Liver (tissue), 9 donors: Measurements from ENCODE around the gene PPT2. TPM values are rescaled to one million over a fixed set of nuclear protein-coding genes. Genes with fewer than 3 reads are reported as not detected.

Experiments
- DNase-seq: peaks from one replicate; pipeline ENCODE4 v3.0.0-alpha.2; 2017; ENCODE audit warnings: low spot score
- H3K27ac ChIP-seq, 2 donors: one replicate each; pipeline ENCODE4 v1.7.0; 2013; ENCODE audit warnings: inconsistent platforms in 2 of 2, low read length in 2 of 2, control low read depth in 1 of 2, low read depth in 1 of 2, mild to moderate bottlenecking in 1 of 2
- H3K27me3 ChIP-seq, 4 donors: one replicate each; pipeline versions ENCODE4 v1.6.1 to v1.7.0; 2013; ENCODE audit warnings: low read length in 3 of 4, inconsistent platforms in 1 of 4, mild to moderate bottlenecking in 1 of 4, moderate library complexity in 1 of 4; ENCODE audit not compliant: control insufficient read depth in 4 of 4, insufficient read depth in 4 of 4
- H3K36me3 ChIP-seq, 4 donors: one replicate each; pipeline versions ENCODE4 v1.6.1 to v1.7.0; 2013; ENCODE audit warnings: low read length in 3 of 4, mild to moderate bottlenecking in 3 of 4, low read depth in 1 of 4, moderate library complexity in 1 of 4; ENCODE audit not compliant: control insufficient read depth in 4 of 4, insufficient read depth in 3 of 4
- H3K4me1 ChIP-seq, 4 donors: one replicate each; pipeline versions ENCODE4 v1.6.1 to v1.7.0; 2013; ENCODE audit warnings: low read length in 3 of 4, mild to moderate bottlenecking in 3 of 4, moderate library complexity in 1 of 4; ENCODE audit not compliant: control insufficient read depth in 4 of 4, insufficient read depth in 4 of 4
- H3K4me3 ChIP-seq, 3 donors: one replicate each; pipeline versions ENCODE4 v1.6.1 to v1.7.0; 2013; ENCODE audit warnings: low read length in 3 of 3, control low read depth in 1 of 3, low read depth in 1 of 3, mild to moderate bottlenecking in 1 of 3
- H3K9ac ChIP-seq, 2 donors: one replicate each; pipeline ENCODE4 v1.7.0; 2013; ENCODE audit warnings: low read length in 2 of 2, mild to moderate bottlenecking in 2 of 2, moderate library complexity in 2 of 2, control low read depth in 1 of 2, low read depth in 1 of 2
- H3K9me3 ChIP-seq, 4 donors: one replicate each; pipeline versions ENCODE4 v1.6.1 to v1.7.0; 2013; ENCODE audit warnings: low read length in 3 of 4; ENCODE audit not compliant: control insufficient read depth in 4 of 4
- EGR1 ChIP-seq, 2 donors: IDR thresholded peaks; 2 replicates each; pipeline ENCODE4 v1.6.1; 2016 to 2018; ENCODE audit warnings: antibody characterized with exemption in 2 of 2, low read depth in 2 of 2
- FOXA1 ChIP-seq: IDR thresholded peaks from 2 replicates; pipeline ENCODE4 v1.6.1; 2016; ENCODE audit warnings: antibody characterized with exemption
- FOXA2 ChIP-seq: IDR thresholded peaks from 2 replicates; pipeline ENCODE4 v1.6.1; 2016; ENCODE audit warnings: antibody characterized with exemption
- GABPA ChIP-seq, 2 donors: IDR thresholded peaks in 1 of 2; conservative IDR thresholded peaks in 1 of 2; 2 replicates each; pipeline ENCODE4 v1.6.1; 2016; ENCODE audit warnings: antibody characterized with exemption in 2 of 2, mild to moderate bottlenecking in 1 of 2, moderate library complexity in 1 of 2
- HNF4A ChIP-seq, 2 donors: conservative IDR thresholded peaks; 2 replicates each; pipeline ENCODE4 v1.6.1; 2016; ENCODE audit warnings: antibody characterized with exemption in 2 of 2, mild to moderate bottlenecking in 2 of 2
- HNF4G ChIP-seq: IDR thresholded peaks from 2 replicates; pipeline ENCODE4 v1.6.1; 2016; ENCODE audit warnings: antibody characterized with exemption
- JUND ChIP-seq, 2 donors: IDR thresholded peaks; 2 replicates each; pipeline ENCODE4 v1.6.1; 2016; ENCODE audit warnings: antibody characterized with exemption in 2 of 2
- NR2F2 ChIP-seq: IDR thresholded peaks from 2 replicates; pipeline ENCODE4 v1.6.1; 2016; ENCODE audit warnings: antibody characterized with exemption
- RAD21 ChIP-seq, 2 donors: IDR thresholded peaks; 2 replicates each; pipeline ENCODE4 v1.6.1; 2016; ENCODE audit warnings: antibody characterized with exemption in 2 of 2, mild to moderate bottlenecking in 2 of 2
- RXRA ChIP-seq, 2 donors: IDR thresholded peaks; 2 replicates each; pipeline ENCODE4 v1.6.1; 2017 to 2018; ENCODE audit warnings: antibody characterized with exemption in 2 of 2, mild to moderate bottlenecking in 1 of 2
- SP1 ChIP-seq: IDR thresholded peaks from 2 replicates; pipeline ENCODE4 v1.6.1; 2018; ENCODE audit warnings: antibody characterized with exemption, mild to moderate bottlenecking
- TAF1 ChIP-seq: conservative IDR thresholded peaks from 2 replicates; pipeline ENCODE4 v1.6.1; 2016; ENCODE audit warnings: antibody characterized with exemption, mild to moderate bottlenecking
- YY1 ChIP-seq: IDR thresholded peaks from 2 replicates; pipeline ENCODE4 v1.6.1; 2016; ENCODE audit warnings: antibody characterized with exemption, mild to moderate bottlenecking
- WGBS: extraction: QIAGEN DNeasy Blood & Tissue Kit; methylation state at CpG from one replicate; pipeline ENCODE4 v1.1.7; 2013; 5-methylcytosine and 5-hydroxymethylcytosine counted together
- polyA plus RNA-seq, 2 donors: library from polyadenylated mRNA; stranded (reverse) in 1 of 2; unstranded in 1 of 2; fragments of 200-250 nt in 1 of 2; fragments of >200 nt in 1 of 2; fragmentation: Nextera tagmentation in 1 of 2; extraction: Ambion mirVana in 1 of 2; gene quantifications; one replicate each; pipeline versions ENCODE4 v1.2.1 to v1.2.3, GENCODE V29; 2013 to 2015
- total RNA-seq, 2 donors: library from RNA; depleted of rRNA; stranded (reverse); fragments of >200 nt; gene quantifications; one replicate each; pipeline ENCODE4 v1.2.3, GENCODE V29; 2014
- TF ChIP-seq, protein P1 (sequence below): IDR thresholded peaks from 2 replicates; pipeline ENCODE4 v1.6.1; 2016; ENCODE audit warnings: antibody characterized with exemption
- TF ChIP-seq, protein P2 (sequence below): fragments of 150-350 bp; IDR thresholded peaks from 2 replicates; pipeline ENCODE4 v1.5.1; 2017; ENCODE audit warnings: improper control_type of control experiment, low read depth, low read length; ENCODE audit not compliant: missing input control
- TF ChIP-seq, protein P3 (sequence below): IDR thresholded peaks from 2 replicates; pipeline ENCODE4 v1.6.1; 2016; ENCODE audit warnings: antibody characterized with exemption
- TF ChIP-seq, protein P4 (sequence below): IDR thresholded peaks from 2 replicates; pipeline ENCODE4 v1.6.1; 2016; ENCODE audit warnings: antibody characterized with exemption, mild to moderate bottlenecking
- TF ChIP-seq, protein P5 (sequence below): IDR thresholded peaks from 2 replicates; pipeline ENCODE4 v1.6.1; 2016; ENCODE audit warnings: antibody characterized with exemption
- donor health status: healthy.
- donor health status: healthy.
- donor health status: healthy.
- donor health status: healthy.
- donor health status: healthy.

The PPT2 gene
- total and polyA plus RNA-seq, 4 donors = 7.6 to 47.4 (median 15.1) TPM

DNA sequence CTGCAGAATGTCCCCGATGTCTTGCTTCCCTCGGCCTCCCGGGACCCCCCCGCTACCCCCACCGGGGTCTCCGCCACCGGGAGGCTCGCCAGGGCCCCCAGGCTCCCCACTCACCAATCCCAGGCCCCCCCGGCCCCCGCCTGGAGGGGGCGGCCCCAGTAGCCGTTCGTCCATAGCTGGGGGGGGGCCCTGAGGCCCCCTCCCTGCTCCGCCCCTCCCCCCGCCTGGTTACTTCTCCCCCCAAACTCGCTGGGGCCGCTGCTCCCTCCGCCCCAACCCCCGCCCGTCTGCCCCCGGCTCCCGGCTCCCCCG, 35.8 kb downstream of the PPT2 start:
- Histone ChIP-seq H3K27ac (peak overlapping the region; percentile 75 to 97), H3K36me3 (peaks cover 0 to 14% (median 8%) of the 10 kb centered on the region in 4 donors), H3K4me3 (peak overlapping the region; percentile 63 to 72 (median 72)), H3K4me1 (peaks cover 8 to 28% (median 17%) of the 10 kb centered on the region in 4 donors), H3K27me3 (no peaks in the 10 kb centered on the region), H3K9me3 (no peaks in the 10 kb centered on the region), H3K9ac (peak overlapping the region; percentile 88)
- DNase-seq = peak; percentile 53
- TF ChIP-seq, protein P1, sequence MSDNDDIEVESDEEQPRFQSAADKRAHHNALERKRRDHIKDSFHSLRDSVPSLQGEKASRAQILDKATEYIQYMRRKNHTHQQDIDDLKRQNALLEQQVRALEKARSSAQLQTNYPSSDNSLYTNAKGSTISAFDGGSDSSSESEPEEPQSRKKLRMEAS = no peak
- TF ChIP-seq JUND (IDR thresholded peaks at IDR 0.05) = no peak
- no peak for TF ChIP-seq HNF4G
- no peak for TF ChIP-seq RAD21 (IDR thresholded peaks at IDR 0.05)
- no peak for TF ChIP-seq SP1
- TF ChIP-seq RXRA (IDR thresholded peaks at IDR 0.05) = no peak
- TF ChIP-seq NR2F2 = no peak
- TF ChIP-seq, protein P2, sequence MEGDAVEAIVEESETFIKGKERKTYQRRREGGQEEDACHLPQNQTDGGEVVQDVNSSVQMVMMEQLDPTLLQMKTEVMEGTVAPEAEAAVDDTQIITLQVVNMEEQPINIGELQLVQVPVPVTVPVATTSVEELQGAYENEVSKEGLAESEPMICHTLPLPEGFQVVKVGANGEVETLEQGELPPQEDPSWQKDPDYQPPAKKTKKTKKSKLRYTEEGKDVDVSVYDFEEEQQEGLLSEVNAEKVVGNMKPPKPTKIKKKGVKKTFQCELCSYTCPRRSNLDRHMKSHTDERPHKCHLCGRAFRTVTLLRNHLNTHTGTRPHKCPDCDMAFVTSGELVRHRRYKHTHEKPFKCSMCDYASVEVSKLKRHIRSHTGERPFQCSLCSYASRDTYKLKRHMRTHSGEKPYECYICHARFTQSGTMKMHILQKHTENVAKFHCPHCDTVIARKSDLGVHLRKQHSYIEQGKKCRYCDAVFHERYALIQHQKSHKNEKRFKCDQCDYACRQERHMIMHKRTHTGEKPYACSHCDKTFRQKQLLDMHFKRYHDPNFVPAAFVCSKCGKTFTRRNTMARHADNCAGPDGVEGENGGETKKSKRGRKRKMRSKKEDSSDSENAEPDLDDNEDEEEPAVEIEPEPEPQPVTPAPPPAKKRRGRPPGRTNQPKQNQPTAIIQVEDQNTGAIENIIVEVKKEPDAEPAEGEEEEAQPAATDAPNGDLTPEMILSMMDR = no peak
- WGBS = 13% methylated on average over 23 of the region's 23 CpGs

DNA sequence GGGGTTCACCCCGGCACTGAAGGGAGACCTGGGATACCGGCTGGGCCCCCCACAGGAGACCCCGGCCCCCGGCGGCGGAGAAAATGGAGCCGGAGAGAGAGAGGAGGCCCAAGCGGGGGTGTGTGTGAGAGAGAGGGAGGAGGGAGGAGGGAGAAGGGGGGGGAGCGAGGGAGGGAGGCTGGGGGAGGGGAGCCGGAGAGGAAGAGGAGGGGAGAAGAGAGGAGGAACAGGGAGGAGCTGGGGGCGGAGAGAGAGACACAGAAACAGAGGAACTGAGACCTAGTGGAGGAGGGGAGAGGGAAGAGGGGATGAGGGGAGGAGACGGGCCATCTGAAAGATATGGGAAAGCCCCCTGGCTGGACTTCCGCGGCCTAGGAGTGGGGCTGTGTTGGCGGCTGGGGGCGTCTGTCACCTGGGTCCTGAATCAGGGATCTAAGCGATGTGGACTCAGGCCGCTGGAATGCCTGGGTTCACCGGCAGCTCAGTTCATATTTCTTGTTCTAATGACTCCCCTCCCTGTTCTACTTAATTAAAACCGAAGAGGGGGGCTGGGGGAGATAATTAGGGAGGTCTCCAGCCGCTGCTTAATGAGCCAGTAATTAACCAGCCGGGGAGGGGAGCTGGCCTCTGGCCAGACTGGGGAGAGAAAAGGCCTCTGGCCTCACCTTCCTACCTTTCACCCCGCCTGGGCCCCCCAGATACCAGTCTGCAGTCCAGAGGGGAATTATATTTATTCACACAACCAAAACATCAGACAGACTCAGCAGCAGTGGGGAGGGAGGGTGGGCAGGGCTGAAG, 36.3 kb downstream of the PPT2 start, which contains the start of gene PBX2:
TSS of gene PBX2 (minus strand) at position 149 of the 798 bp plus-strand sequence. CDS start 287 bp downstream, outside the sequence.
- Histone ChIP-seq H3K4me1 (peaks cover 8 to 33% (median 22%) of the 10 kb centered on the region in 4 donors), H3K36me3 (peaks cover 0 to 14% (median 8%) of the 10 kb centered on the region in 4 donors), H3K27ac (peak within 1 kb of the TSS; percentile 75 to 97), H3K4me3 (peak within 1 kb of the TSS; percentile 72 to 77 (median 73)), H3K9me3 (no peaks in the 10 kb centered on the region), H3K9ac (peak within 1 kb of the TSS; percentile 88), H3K27me3 (no peaks in the 10 kb centered on the region)
- WGBS = 3% methylated on average over 23 of the region's 23 CpGs
- peak; percentile 90 for DNase-seq
- TF ChIP-seq, protein P3, sequence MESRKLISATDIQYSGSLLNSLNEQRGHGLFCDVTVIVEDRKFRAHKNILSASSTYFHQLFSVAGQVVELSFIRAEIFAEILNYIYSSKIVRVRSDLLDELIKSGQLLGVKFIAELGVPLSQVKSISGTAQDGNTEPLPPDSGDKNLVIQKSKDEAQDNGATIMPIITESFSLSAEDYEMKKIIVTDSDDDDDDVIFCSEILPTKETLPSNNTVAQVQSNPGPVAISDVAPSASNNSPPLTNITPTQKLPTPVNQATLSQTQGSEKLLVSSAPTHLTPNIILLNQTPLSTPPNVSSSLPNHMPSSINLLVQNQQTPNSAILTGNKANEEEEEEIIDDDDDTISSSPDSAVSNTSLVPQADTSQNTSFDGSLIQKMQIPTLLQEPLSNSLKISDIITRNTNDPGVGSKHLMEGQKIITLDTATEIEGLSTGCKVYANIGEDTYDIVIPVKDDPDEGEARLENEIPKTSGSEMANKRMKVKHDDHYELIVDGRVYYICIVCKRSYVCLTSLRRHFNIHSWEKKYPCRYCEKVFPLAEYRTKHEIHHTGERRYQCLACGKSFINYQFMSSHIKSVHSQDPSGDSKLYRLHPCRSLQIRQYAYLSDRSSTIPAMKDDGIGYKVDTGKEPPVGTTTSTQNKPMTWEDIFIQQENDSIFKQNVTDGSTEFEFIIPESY = no peak
- TF ChIP-seq FOXA2 (no peak), NR2F2 (peak; percentile 10), HNF4G (no peak), TAF1 (no peak), EGR1 (IDR thresholded peaks at IDR 0.05; ENCODE audit: low read depth in 2 of 2) (no peak), JUND (IDR thresholded peaks at IDR 0.05) (no peak), SP1 (peak; percentile 45), HNF4A (conservative IDR thresholded peaks at IDR 0.05) (peak in 1 of 2 donors; percentile 4), RXRA (IDR thresholded peaks at IDR 0.05) (peak in 1 of 2 donors; percentile 31), RAD21 (IDR thresholded peaks at IDR 0.05) (peak in 1 of 2 donors; percentile 36), YY1 (peak; percentile 72), GABPA (IDR thresholded peaks at IDR 0.05 in 1 of 2, conservative IDR thresholded peaks at IDR 0.05 in 1 of 2) (peak in 1 of 2 donors; percentile 66), FOXA1 (no peak)
- TF ChIP-seq, protein P4, sequence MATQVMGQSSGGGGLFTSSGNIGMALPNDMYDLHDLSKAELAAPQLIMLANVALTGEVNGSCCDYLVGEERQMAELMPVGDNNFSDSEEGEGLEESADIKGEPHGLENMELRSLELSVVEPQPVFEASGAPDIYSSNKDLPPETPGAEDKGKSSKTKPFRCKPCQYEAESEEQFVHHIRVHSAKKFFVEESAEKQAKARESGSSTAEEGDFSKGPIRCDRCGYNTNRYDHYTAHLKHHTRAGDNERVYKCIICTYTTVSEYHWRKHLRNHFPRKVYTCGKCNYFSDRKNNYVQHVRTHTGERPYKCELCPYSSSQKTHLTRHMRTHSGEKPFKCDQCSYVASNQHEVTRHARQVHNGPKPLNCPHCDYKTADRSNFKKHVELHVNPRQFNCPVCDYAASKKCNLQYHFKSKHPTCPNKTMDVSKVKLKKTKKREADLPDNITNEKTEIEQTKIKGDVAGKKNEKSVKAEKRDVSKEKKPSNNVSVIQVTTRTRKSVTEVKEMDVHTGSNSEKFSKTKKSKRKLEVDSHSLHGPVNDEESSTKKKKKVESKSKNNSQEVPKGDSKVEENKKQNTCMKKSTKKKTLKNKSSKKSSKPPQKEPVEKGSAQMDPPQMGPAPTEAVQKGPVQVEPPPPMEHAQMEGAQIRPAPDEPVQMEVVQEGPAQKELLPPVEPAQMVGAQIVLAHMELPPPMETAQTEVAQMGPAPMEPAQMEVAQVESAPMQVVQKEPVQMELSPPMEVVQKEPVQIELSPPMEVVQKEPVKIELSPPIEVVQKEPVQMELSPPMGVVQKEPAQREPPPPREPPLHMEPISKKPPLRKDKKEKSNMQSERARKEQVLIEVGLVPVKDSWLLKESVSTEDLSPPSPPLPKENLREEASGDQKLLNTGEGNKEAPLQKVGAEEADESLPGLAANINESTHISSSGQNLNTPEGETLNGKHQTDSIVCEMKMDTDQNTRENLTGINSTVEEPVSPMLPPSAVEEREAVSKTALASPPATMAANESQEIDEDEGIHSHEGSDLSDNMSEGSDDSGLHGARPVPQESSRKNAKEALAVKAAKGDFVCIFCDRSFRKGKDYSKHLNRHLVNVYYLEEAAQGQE = no peak
- TF ChIP-seq, protein P1 = no peak
- TF ChIP-seq, protein P5, sequence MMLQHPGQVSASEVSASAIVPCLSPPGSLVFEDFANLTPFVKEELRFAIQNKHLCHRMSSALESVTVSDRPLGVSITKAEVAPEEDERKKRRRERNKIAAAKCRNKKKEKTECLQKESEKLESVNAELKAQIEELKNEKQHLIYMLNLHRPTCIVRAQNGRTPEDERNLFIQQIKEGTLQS = no peak
- TF ChIP-seq, protein P2 = no peak
